ENCODE measurements around the gene NFXL1. TPM values are rescaled to one million over a fixed set of nuclear protein-coding genes. Genes with fewer than 3 reads are reported as not detected.

Gene NFXL1
- polyA plus RNA-seq, 1 donor (not counting 4 experiments of a cell fraction or from before 2014, with no cell fraction given), result 16.5 TPM

GRCh38 chr4:47915378-47915777 is 995 bp upstream of the NFXL1 start:
- TF ChIP-seq EZH2 (IDR thresholded peaks at IDR 0.05; ENCODE audit: low read length), result no peak
- TF ChIP-seq CTCF (optimal IDR thresholded peaks at IDR 0.05 in 1 of 3, IDR thresholded peaks at IDR 0.05 in 1 of 3, conservative IDR thresholded peaks at IDR 0.05 in 1 of 3; ENCODE audit: extremely low read depth in 1 of 3, insufficient read depth in 2 of 3, low read length in 3 of 3), result no peak
- Histone ChIP-seq H2AFZ (ENCODE audit: control insufficient read depth, low read length) (no peak overlapping the region), H3K79me2 (ENCODE audit: control insufficient read depth, insufficient read depth, low read length) (peaks cover 31% of the 10 kb centered on the region), H3K27ac (ENCODE audit: control insufficient read depth, insufficient read depth, low read length) (no peak overlapping the region), H3K4me2 (ENCODE audit: control insufficient read depth, extremely low read depth, insufficient read depth, low read depth, low read length) (peak overlapping the region; percentile 64), H3K9ac (ENCODE audit: control insufficient read depth, extremely low read depth, insufficient read depth, low read length) (no peak overlapping the region), H3K4me1 (ENCODE audit: control insufficient read depth, extremely low read depth, insufficient read depth, low read length) (peaks cover 10% of the 10 kb centered on the region), H3K27me3 (ENCODE audit: control insufficient read depth, extremely low read depth, insufficient read depth, low read length) (no peaks in the 10 kb centered on the region), H4K20me1 (ENCODE audit: control insufficient read depth, extremely low read depth, insufficient read depth, low read length) (no peaks in the 10 kb centered on the region), H3K9me1 (ENCODE audit: control insufficient read depth, extremely low read depth, insufficient read depth, low read length) (no peaks in the 10 kb centered on the region), H3K9me3 (ENCODE audit: control insufficient read depth, low read depth, low read length) (no peaks in the 10 kb centered on the region), H3K4me3 (ENCODE audit: control insufficient read depth in 2 of 3, extremely low read depth in 1 of 3, insufficient read depth in 2 of 3, low read depth in 1 of 3, low read length in 3 of 3) (peak overlapping the region in 1 of 3 experiments; percentile 82), H3K36me3 (ENCODE audit: control insufficient read depth in 2 of 2, extremely low read depth in 1 of 2, insufficient read depth in 2 of 2, low read length in 2 of 2) (peaks cover 0 to 12% of the 10 kb centered on the region in 2 experiments)
- no peak for DNase-seq (ENCODE audit: low read depth, low spot score)
- no peak for FAIRE-seq
- dilution Hi-C loops (cut with MboI; ENCODE audit: extremely low pct_ligation_motif_present, low sequenced_read_pairs), result no loop called here

- DNase-seq (ENCODE audit: low read depth, low spot score), result no peak
- Histone ChIP-seq H3K9ac (ENCODE audit: control insufficient read depth, extremely low read depth, insufficient read depth, low read length) (peak overlapping the region; percentile 65), H3K9me3 (ENCODE audit: control insufficient read depth, low read depth, low read length) (no peaks in the 10 kb centered on the region), H3K4me3 (ENCODE audit: control insufficient read depth in 2 of 3, extremely low read depth in 1 of 3, insufficient read depth in 2 of 3, low read depth in 1 of 3, low read length in 3 of 3) (peak overlapping the region; percentile 64 to 82 (median 75)), H3K36me3 (ENCODE audit: control insufficient read depth in 2 of 2, extremely low read depth in 1 of 2, insufficient read depth in 2 of 2, low read length in 2 of 2) (peaks cover 0 to 17% of the 10 kb centered on the region in 2 experiments), H4K20me1 (ENCODE audit: control insufficient read depth, extremely low read depth, insufficient read depth, low read length) (no peaks in the 10 kb centered on the region), H3K27me3 (ENCODE audit: control insufficient read depth, extremely low read depth, insufficient read depth, low read length) (no peaks in the 10 kb centered on the region), H3K79me2 (ENCODE audit: control insufficient read depth, insufficient read depth, low read length) (peaks cover 36% of the 10 kb centered on the region), H3K27ac (ENCODE audit: control insufficient read depth, insufficient read depth, low read length) (peak overlapping the region; percentile 9), H2AFZ (ENCODE audit: control insufficient read depth, low read length) (peak overlapping the region; percentile 95), H3K4me1 (ENCODE audit: control insufficient read depth, extremely low read depth, insufficient read depth, low read length) (peaks cover 10% of the 10 kb centered on the region), H3K4me2 (ENCODE audit: control insufficient read depth, extremely low read depth, insufficient read depth, low read depth, low read length) (peak overlapping the region; percentile 64), H3K9me1 (ENCODE audit: control insufficient read depth, extremely low read depth, insufficient read depth, low read length) (no peaks in the 10 kb centered on the region)
- TF ChIP-seq EZH2 (IDR thresholded peaks at IDR 0.05; ENCODE audit: low read length), result no peak
- no peak for TF ChIP-seq CTCF (optimal IDR thresholded peaks at IDR 0.05 in 1 of 3, IDR thresholded peaks at IDR 0.05 in 1 of 3, conservative IDR thresholded peaks at IDR 0.05 in 1 of 3; ENCODE audit: extremely low read depth in 1 of 3, insufficient read depth in 2 of 3, low read length in 3 of 3)
- no peak for FAIRE-seq
- dilution Hi-C loops (cut with MboI; ENCODE audit: extremely low pct_ligation_motif_present, low sequenced_read_pairs), result no loop called here
These were observed 499 bp upstream of the NFXL1 start for GRCh38 chr4:47914926-47915237.
